BE2C (cell line): ENCODE measurements around the gene FGD3.
"Not testable (repeated sequence)": the region's sequence is repeated elsewhere in the genome, so short reads cannot be mapped to it uniquely, and the experiment has no call there.

Experiments used
- DNase-seq: peaks from one replicate; pipeline ENCODE4 v3.0.0-alpha.2; 2020
- H3K27me3 ChIP-seq: fragments of 250-450 bp; sonication (Bioruptor Pico); 2 replicates; pipeline ENCODE4 v1.5.1; 2020; ENCODE audit warnings: mild to moderate bottlenecking
- H3K36me3 ChIP-seq: fragments of 250-450 bp; sonication (Bioruptor Pico); 2 replicates; pipeline ENCODE4 v1.5.1; 2020; ENCODE audit warnings: mild to moderate bottlenecking
- H3K4me1 ChIP-seq: fragments of 250-450 bp; sonication (Bioruptor Pico); 2 replicates; pipeline ENCODE4 v1.5.1; 2020
- H3K4me3 ChIP-seq: 2 replicates; pipeline ENCODE4 v1.5.1; 2011; ENCODE audit warnings: low read depth, low read length
- H3K9me3 ChIP-seq: fragments of 250-450 bp; sonication (Bioruptor Pico); 2 replicates; pipeline ENCODE4 v1.5.1; 2020
- TF ChIP-seq, protein P1 (sequence below): IDR thresholded peaks from 2 replicates; pipeline ENCODE4 v1.5.1; 2012; ENCODE audit warnings: mild to moderate bottlenecking, low read depth, low read length

FGD3 gene

DNA sequence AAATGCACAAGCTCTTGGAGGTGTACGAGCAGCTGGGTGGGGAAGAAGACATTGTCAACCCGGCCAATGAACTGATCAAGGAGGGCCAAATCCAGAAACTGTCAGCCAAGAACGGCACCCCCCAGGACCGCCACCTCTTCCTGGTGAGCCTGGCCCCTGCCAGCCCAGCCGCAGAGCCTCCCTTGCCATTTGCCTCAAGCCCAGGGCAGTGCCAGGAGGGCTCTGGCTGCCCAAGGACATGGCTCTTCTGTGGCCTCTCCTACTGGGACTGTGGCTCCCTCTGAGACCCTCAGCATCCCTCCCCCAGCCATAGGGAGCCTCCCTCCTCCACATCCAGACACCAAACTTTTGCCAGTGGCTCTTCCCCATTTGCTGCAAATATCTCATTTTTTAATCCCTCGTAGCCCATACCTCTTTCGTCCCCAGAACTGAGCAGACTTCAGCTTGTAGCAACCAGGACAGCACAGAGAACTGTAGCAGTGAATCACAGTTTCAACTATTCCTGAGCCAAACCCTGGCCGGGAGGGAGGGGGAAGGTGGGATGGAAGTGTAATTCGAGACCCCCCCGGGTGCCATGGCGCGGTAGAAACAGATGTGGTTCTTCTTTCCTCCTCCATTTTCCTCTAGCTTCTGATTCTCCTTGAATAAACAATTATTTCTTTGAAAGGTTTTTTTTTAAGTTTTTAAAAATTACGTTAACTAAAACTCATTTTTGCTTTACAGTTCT, 66.7 kb downstream of the FGD3 start:
- Histone ChIP-seq H3K36me3 (no peaks in the 10 kb centered on the region), H3K27me3 (no peaks in the 10 kb centered on the region; the same call in 1 of the 2 replicates), H3K4me1 (no peaks in the 10 kb centered on the region), H3K4me3 (no peak overlapping the region), H3K9me3 (no peaks in the 10 kb centered on the region)
- TF ChIP-seq, protein P1, sequence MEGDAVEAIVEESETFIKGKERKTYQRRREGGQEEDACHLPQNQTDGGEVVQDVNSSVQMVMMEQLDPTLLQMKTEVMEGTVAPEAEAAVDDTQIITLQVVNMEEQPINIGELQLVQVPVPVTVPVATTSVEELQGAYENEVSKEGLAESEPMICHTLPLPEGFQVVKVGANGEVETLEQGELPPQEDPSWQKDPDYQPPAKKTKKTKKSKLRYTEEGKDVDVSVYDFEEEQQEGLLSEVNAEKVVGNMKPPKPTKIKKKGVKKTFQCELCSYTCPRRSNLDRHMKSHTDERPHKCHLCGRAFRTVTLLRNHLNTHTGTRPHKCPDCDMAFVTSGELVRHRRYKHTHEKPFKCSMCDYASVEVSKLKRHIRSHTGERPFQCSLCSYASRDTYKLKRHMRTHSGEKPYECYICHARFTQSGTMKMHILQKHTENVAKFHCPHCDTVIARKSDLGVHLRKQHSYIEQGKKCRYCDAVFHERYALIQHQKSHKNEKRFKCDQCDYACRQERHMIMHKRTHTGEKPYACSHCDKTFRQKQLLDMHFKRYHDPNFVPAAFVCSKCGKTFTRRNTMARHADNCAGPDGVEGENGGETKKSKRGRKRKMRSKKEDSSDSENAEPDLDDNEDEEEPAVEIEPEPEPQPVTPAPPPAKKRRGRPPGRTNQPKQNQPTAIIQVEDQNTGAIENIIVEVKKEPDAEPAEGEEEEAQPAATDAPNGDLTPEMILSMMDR: no peak
- no peak for DNase-seq

DNA sequence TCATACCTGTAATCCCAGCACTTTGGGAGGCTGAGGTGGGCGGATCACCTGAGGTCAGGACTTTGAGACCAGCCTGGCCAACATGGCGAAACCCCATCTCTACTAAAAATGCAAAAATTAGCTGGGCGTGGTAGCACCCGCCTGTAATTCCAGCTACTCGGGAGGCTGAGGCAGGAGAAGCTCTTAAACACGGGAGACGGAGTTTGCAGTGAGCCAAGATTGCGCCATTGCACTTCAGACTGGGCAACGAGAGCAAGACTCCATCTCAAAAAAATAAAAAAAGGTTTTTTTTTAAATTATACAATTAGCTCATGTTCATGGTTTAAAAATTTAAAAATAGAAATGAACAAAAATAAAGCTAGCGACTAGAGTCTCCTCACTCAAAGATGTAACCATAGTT, 67.9 kb downstream of the FGD3 start:
- not testable (repeated sequence) for DNase-seq, H3K27me3 ChIP-seq, H3K4me1 ChIP-seq, H3K4me3 ChIP-seq, H3K36me3 ChIP-seq, H3K9me3 ChIP-seq

DNA sequence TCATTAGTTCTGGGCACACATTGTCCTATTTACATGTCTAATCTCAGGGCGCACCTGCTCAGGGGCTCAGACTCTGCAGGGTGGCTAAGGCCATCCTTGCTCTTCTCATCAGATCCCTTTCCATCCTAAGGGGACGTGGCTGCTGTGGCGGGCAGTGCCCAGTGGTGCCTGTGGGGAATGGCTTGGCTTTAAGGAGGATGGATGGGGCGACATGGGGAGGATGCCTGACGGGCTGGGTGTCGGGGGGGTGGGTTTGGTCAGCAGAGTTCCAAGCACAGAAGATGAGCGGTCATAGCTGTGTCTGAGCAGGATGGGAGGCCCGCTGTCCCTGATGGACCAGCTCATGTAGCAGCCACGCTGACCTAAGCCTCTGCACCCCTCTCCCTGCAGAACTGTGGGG, 70.3 kb downstream of the FGD3 start:
- TF ChIP-seq, protein P1: no peak
- H3K27me3 ChIP-seq: no peaks in the 10 kb centered on the region; the same call in 1 of the 2 replicates
- H3K4me3 ChIP-seq: no peak overlapping the region
- H3K9me3 ChIP-seq: no peaks in the 10 kb centered on the region
- no peak for DNase-seq
- H3K4me1 ChIP-seq: no peaks in the 10 kb centered on the region
- H3K36me3 ChIP-seq: no peaks in the 10 kb centered on the region

DNA sequence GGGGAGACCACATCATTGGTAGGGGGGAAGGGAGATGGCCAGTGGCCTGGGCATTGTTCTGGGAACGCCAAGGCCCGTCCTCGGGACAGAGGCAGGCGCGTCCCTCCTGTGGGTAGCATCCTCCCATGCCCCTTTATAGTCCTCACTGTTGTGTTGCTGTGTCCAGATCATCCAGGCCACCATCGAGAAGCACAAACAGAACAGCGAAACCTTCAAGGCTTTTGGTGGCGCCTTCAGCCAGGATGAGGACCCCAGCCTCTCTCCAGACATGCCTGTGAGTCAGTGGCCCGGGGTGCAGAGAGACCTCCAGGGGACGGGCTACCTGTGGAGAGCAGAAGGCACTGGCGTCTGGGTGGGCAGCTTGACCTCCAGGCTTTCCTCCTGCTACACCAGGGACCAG, 72.8 kb downstream of the FGD3 start:
- H3K9me3 ChIP-seq: no peaks in the 10 kb centered on the region
- no peaks in the 10 kb centered on the region; the same call in 1 of the 2 replicates for H3K27me3 ChIP-seq
- no peaks in the 10 kb centered on the region for H3K4me1 ChIP-seq
- no peak overlapping the region for H3K4me3 ChIP-seq
- TF ChIP-seq, protein P1: no peak
- no peaks in the 10 kb centered on the region for H3K36me3 ChIP-seq
- DNase-seq: no peak

DNA sequence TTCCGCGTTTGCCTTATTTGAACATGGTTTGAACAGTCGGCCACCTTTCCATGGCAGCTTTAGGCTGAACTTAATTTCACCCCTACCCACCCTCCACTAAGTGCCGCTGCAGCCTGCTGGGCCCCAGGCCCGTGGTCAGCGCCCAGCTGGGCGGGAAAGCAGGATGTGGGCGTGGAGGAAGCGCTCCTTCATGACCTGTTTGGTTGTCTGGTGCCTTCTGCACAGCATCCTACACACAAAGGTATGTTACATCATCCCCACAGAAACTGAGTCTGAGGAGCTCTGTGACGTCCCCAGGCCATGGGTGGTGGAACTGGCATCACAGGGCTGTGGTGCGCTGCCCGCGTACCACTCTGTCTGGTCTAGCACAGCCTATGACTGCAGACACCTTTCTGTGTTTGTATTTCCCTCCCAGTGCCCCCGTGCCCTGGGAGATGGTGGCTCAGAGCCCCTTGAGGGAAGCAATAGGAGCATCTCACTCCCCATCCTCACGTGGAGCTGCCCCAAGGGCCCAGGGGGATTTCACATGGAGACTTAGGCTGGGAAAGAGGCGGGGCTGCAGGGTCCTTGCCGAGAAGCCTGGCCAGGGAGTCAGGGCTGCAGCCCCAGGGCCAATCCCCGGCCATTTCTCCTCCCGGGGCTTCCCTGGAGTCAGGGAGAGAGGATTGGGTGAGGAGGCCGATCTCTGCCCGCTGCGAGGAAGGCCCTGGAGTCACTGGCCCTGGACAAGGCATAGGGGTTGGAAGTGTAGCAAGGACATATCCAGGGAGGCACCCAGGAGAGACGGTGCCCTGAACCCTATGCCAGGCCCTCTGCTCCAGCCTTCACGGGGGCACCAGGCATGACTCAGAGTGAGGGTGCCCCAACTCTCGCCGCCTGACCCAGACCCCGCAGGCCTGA, 73.7 kb downstream of the FGD3 start:
- no peaks in the 10 kb centered on the region for H3K36me3 ChIP-seq
- no peak for DNase-seq
- no peaks in the 10 kb centered on the region for H3K9me3 ChIP-seq
- no peaks in the 10 kb centered on the region for H3K4me1 ChIP-seq
- H3K4me3 ChIP-seq: no peak overlapping the region
- no peaks in the 10 kb centered on the region for H3K27me3 ChIP-seq
- TF ChIP-seq, protein P1: no peak

DNA sequence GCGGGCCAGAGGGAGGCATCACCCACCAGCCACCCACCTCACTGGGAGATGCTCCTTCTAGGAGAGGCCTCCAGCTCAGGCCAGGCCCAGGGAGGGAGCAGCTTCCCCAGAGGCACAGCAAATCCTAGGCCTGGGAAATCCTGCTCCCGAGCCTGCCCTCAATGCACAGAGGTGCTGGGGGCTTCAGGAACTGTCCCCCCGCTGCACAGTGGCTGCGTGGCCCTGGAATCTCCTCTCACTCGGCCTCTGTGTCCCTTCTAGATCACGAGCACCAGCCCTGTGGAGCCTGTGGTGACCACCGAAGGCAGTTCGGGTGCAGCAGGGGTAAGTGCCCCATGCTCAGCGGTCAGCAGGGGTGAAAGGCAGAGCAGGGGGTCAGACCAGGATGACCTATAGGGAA, 74.7 kb downstream of the FGD3 start:
- H3K4me3 ChIP-seq: no peak overlapping the region
- TF ChIP-seq, protein P1: no peak
- H3K4me1 ChIP-seq: no peaks in the 10 kb centered on the region
- no peaks in the 10 kb centered on the region for H3K27me3 ChIP-seq
- DNase-seq: no peak
- no peaks in the 10 kb centered on the region for H3K9me3 ChIP-seq
- H3K36me3 ChIP-seq: no peaks in the 10 kb centered on the region
